Right lobe of liver (tissue), 4 donors: ENCODE measurements around the gene HOXD4.

Source experiments
- POLR2A ChIP-seq: fragments of 450-650 bp; IDR thresholded peaks from one replicate; pipeline ENCODE4 v1.6.1; 2017; ENCODE audit warnings: antibody characterized with exemption, mild to moderate bottlenecking
- TF ChIP-seq, protein P1 (sequence below), 4 donors: fragments of 200-600 bp in 3 of 4; fragments of 450-650 bp in 1 of 4; IDR thresholded peaks; one replicate each; pipeline versions ENCODE4 v1.5.1 to v1.8.0; 2016 to 2022; ENCODE audit warnings: antibody characterized with exemption in 4 of 4, mild to moderate bottlenecking in 2 of 4
- donor health status: DM: no; HTN: no; CAD: no.
- donor health status: DM: no; HTN: no; CAD: no.
- donor health status: DM: no; HTN: yes; CAD: no.

DNA sequence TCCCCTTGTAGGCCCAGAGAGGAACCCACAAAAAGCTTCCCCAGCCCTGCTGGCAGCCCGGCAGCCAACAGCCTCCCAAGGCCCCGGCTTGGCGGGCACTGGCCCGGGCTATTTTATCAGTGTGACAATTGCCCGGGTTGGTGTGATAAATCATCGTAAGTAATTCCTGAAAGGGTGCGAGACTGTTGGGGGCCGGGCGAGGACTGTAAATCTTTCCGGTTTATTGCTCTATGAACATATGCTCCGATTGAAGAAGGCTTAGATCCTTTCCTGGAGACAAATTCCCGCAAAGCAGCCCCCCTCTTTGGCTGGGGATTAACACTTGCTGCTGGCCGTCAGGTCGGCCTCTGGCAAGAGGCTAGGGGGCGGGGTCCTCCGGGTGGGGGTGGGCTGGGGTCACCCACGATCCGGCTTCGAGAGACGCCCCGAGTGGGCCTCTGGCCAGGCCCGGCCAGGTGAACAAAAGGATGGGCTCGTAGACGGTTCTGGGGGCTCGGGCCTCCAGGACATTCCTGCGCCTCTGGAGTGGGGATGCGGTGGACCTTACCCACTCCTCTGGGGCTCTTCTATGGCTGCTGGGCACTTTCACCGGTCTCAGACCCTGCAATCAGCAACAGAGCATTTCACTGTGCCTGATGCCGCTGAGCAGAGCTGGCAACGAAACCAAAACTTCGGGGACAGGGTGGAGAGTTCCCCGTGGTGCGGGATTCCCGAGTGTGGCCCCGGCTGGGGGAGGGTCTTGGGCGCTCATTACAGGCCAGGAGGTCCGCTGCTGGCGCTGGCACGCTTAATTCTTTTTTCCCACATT, 7.7 kb downstream of the HOXD4 start:
- TF ChIP-seq, protein P1, sequence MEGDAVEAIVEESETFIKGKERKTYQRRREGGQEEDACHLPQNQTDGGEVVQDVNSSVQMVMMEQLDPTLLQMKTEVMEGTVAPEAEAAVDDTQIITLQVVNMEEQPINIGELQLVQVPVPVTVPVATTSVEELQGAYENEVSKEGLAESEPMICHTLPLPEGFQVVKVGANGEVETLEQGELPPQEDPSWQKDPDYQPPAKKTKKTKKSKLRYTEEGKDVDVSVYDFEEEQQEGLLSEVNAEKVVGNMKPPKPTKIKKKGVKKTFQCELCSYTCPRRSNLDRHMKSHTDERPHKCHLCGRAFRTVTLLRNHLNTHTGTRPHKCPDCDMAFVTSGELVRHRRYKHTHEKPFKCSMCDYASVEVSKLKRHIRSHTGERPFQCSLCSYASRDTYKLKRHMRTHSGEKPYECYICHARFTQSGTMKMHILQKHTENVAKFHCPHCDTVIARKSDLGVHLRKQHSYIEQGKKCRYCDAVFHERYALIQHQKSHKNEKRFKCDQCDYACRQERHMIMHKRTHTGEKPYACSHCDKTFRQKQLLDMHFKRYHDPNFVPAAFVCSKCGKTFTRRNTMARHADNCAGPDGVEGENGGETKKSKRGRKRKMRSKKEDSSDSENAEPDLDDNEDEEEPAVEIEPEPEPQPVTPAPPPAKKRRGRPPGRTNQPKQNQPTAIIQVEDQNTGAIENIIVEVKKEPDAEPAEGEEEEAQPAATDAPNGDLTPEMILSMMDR (IDR thresholded peaks at IDR 0.05) = no peak
- no peak for TF ChIP-seq POLR2A
